GM23338 (cell line): ENCODE results near the gene ITPRIPL2.

Source experiments
- CREB1 ChIP-seq: fragments of 250-450 bp; sonication (Bioruptor Pico); IDR thresholded peaks from 2 replicates; pipeline ENCODE4 v1.5.0; 2020; ENCODE audit warnings: low read depth, mild to moderate bottlenecking, moderate library complexity
- EZH2 ChIP-seq: fragments of 200-600 bp; sonication (generic); IDR thresholded peaks from one replicate; pipeline ENCODE4 v1.8.0; 2017; ENCODE audit warnings: antibody characterized with exemption, mild to moderate bottlenecking, low read depth; ENCODE audit not compliant: unreplicated experiment
- EZH2phosphoT487 ChIP-seq: fragments of 200-600 bp; sonication (generic); IDR thresholded peaks from one replicate; pipeline ENCODE4 v1.8.1; 2018; ENCODE audit warnings: antibody characterized with exemption; ENCODE audit not compliant: unreplicated experiment
- JUNB ChIP-seq: IDR thresholded peaks from one replicate; pipeline ENCODE4 v1.6.1; 2016; ENCODE audit warnings: antibody characterized with exemption; ENCODE audit not compliant: unreplicated experiment
- NANOG ChIP-seq: IDR thresholded peaks from 2 replicates; pipeline ENCODE4 v1.6.1; 2016; ENCODE audit warnings: antibody characterized with exemption, borderline replicate concordance
- POLR2AphosphoS5 ChIP-seq: IDR thresholded peaks from 2 replicates; pipeline ENCODE4 v1.6.1; 2016; ENCODE audit warnings: antibody characterized with exemption, low read depth
- REST ChIP-seq: IDR thresholded peaks from one replicate; pipeline ENCODE4 v1.6.1; 2018; ENCODE audit warnings: antibody characterized with exemption; ENCODE audit not compliant: unreplicated experiment
- STAT1 ChIP-seq: IDR thresholded peaks from one replicate; pipeline ENCODE4 v1.6.1; 2016; ENCODE audit warnings: antibody characterized with exemption; ENCODE audit not compliant: unreplicated experiment
- ZNF331 ChIP-seq: fragments of 250-450 bp; sonication (Bioruptor Pico); IDR thresholded peaks from 2 replicates; pipeline ENCODE4 v1.5.0; 2020; ENCODE audit warnings: low read depth, mild to moderate bottlenecking, moderate library complexity
- TF ChIP-seq, protein P1 (sequence below), 2 experiments: fragments of 200-600 bp in 1 of 2; sonication (generic) in 1 of 2; conservative IDR thresholded peaks; 2 replicates each; pipeline versions ENCODE4 v1.5.1 to v1.6.1; 2016 to 2017; ENCODE audit warnings: antibody characterized with exemption in 2 of 2, low read depth in 2 of 2, mild to moderate bottlenecking in 2 of 2, moderate library complexity in 1 of 2

GRCh38 chr16:19153876-19154275, 40.1 kb downstream of the ITPRIPL2 start:
- TF ChIP-seq POLR2AphosphoS5, result no peak
- TF ChIP-seq, protein P1, sequence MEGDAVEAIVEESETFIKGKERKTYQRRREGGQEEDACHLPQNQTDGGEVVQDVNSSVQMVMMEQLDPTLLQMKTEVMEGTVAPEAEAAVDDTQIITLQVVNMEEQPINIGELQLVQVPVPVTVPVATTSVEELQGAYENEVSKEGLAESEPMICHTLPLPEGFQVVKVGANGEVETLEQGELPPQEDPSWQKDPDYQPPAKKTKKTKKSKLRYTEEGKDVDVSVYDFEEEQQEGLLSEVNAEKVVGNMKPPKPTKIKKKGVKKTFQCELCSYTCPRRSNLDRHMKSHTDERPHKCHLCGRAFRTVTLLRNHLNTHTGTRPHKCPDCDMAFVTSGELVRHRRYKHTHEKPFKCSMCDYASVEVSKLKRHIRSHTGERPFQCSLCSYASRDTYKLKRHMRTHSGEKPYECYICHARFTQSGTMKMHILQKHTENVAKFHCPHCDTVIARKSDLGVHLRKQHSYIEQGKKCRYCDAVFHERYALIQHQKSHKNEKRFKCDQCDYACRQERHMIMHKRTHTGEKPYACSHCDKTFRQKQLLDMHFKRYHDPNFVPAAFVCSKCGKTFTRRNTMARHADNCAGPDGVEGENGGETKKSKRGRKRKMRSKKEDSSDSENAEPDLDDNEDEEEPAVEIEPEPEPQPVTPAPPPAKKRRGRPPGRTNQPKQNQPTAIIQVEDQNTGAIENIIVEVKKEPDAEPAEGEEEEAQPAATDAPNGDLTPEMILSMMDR (conservative IDR thresholded peaks at IDR 0.05; ENCODE audit: low read depth in 2 of 2), result no peak
- TF ChIP-seq EZH2, result no peak
- no peak for TF ChIP-seq NANOG
- TF ChIP-seq JUNB, result no peak
- no peak for TF ChIP-seq REST
- TF ChIP-seq EZH2phosphoT487, result no peak
- 0 out of 2 replicates have a peak, but pooled peaks have one; percentile 28 for TF ChIP-seq CREB1 (CRISPR knock-in tag)
- no peak for TF ChIP-seq STAT1
- no peak for TF ChIP-seq ZNF331 (CRISPR knock-in tag)
